GM12878 (cell line): ENCODE measurements around the gene PPIL6. TPM values are rescaled to one million over a fixed set of nuclear protein-coding genes. Genes with fewer than 3 reads are reported as not detected.

Source experiments
- DPF2 ChIP-seq: fragments of 450-650 bp; IDR thresholded peaks from 2 replicates; pipeline ENCODE4 v1.6.1; 2017; ENCODE audit warnings: mild to moderate bottlenecking
- IKZF2 ChIP-seq, 2 experiments: fragments of 450-650 bp; IDR thresholded peaks; 2 replicates each; pipeline ENCODE4 v1.6.1; 2017; ENCODE audit warnings: mild to moderate bottlenecking in 2 of 2, moderate library complexity in 2 of 2
- MLLT1 ChIP-seq: fragments of 450-650 bp; IDR thresholded peaks from 2 replicates; pipeline ENCODE4 v1.6.1; 2016; ENCODE audit warnings: mild to moderate bottlenecking
- MTA2 ChIP-seq: fragments of 450-650 bp; IDR thresholded peaks from 2 replicates; pipeline ENCODE4 v1.6.1; 2016; ENCODE audit warnings: low read depth, mild to moderate bottlenecking, moderate library complexity
- MXI1 ChIP-seq: fragments of 150-350 bp; IDR thresholded peaks from 2 replicates; pipeline ENCODE4 v1.6.1; 2011; ENCODE audit warnings: low read depth, mild to moderate bottlenecking, inconsistent platforms, low read length, improper control_type of control experiment
- NBN ChIP-seq: fragments of 450-650 bp; IDR thresholded peaks from 2 replicates; pipeline ENCODE4 v1.6.1; 2016
- NFYB ChIP-seq: IDR thresholded peaks from 2 replicates; pipeline ENCODE4 v1.6.1; 2011; ENCODE audit warnings: low read depth, mild to moderate bottlenecking, low read length, improper control_type of control experiment, moderate library complexity; ENCODE audit not compliant: insufficient read depth
- PAX5 ChIP-seq: IDR thresholded peaks from 2 replicates; pipeline ENCODE4 v1.6.1; 2011; ENCODE audit warnings: low read depth, low read length, borderline replicate concordance
- POLR2AphosphoS5 ChIP-seq: IDR thresholded peaks from 2 replicates; pipeline ENCODE4 v1.6.1; 2011; ENCODE audit warnings: mild to moderate bottlenecking, low read length, inconsistent platforms
- POU2F2 ChIP-seq: IDR thresholded peaks from 3 replicates; pipeline ENCODE4 v1.6.1; 2011; ENCODE audit warnings: low read depth, mild to moderate bottlenecking, low read length, borderline replicate concordance
- RAD21 ChIP-seq: IDR thresholded peaks from 2 replicates; pipeline ENCODE4 v1.6.1; 2011; ENCODE audit warnings: mild to moderate bottlenecking, low read depth, low read length, moderate library complexity; ENCODE audit not compliant: insufficient read depth
- SIN3A ChIP-seq: IDR thresholded peaks from 2 replicates; pipeline ENCODE4 v1.6.1; 2012; ENCODE audit warnings: low read depth, low read length, improper control_type of control experiment
- SMARCA5 ChIP-seq: fragments of 450-650 bp; IDR thresholded peaks from 2 replicates; pipeline ENCODE4 v1.6.1; 2017; ENCODE audit warnings: mild to moderate bottlenecking
- SMC3 ChIP-seq: IDR thresholded peaks from 2 replicates; pipeline ENCODE4 v1.6.1; 2011; ENCODE audit warnings: low read length, improper control_type of control experiment, borderline replicate concordance
- SP1 ChIP-seq: IDR thresholded peaks from one replicate; pipeline ENCODE4 v1.6.1; 2011; ENCODE audit warnings: low read depth, low read length
- SPI1 ChIP-seq: IDR thresholded peaks from 2 replicates; pipeline ENCODE4 v1.6.1; 2011; ENCODE audit warnings: low read depth, mild to moderate bottlenecking, low read length, moderate library complexity, borderline replicate concordance; ENCODE audit not compliant: insufficient read depth
- TAF1 ChIP-seq: IDR thresholded peaks from 2 replicates; pipeline ENCODE4 v1.6.1; 2011; ENCODE audit warnings: mild to moderate bottlenecking, low read depth, low read length, borderline replicate concordance
- TCF12 ChIP-seq: IDR thresholded peaks from 2 replicates; pipeline ENCODE4 v1.6.1; 2011; ENCODE audit warnings: low read depth, mild to moderate bottlenecking, low read length
- TCF3 ChIP-seq: IDR thresholded peaks from 2 replicates; pipeline ENCODE4 v1.6.1; 2012; ENCODE audit warnings: low read depth, mild to moderate bottlenecking, low read length, borderline replicate concordance; ENCODE audit not compliant: insufficient read depth
- ZNF687 ChIP-seq: fragments of 450-650 bp; IDR thresholded peaks from 2 replicates; pipeline ENCODE4 v1.6.1; 2017; ENCODE audit warnings: mild to moderate bottlenecking, moderate library complexity
- ZZZ3 ChIP-seq: IDR thresholded peaks from 2 replicates; pipeline ENCODE4 v1.6.1; 2011; ENCODE audit warnings: low read depth; ENCODE audit not compliant: control insufficient read depth, insufficient read length
- polyA plus RNA-seq, 11 experiments: library from polyadenylated mRNA; depleted of rRNA in 4 of 11; unstranded in 6 of 11; stranded (reverse) in 5 of 11; fragments of >200 nt; fragmentation: Nextera tagmentation in 4 of 11; fragmentation: Illumina TruSeq in 1 of 11; extraction: Ambion mirVana in 4 of 11; extraction: Trizol in 1 of 11; gene quantifications; 1 replicate in 1 of 11; 2 replicates in 10 of 11; pipeline versions ENCODE4 v1.2.1 to v1.2.3, GENCODE V29; 2011 to 2016; ENCODE audit warnings: inconsistent platforms in 2 of 11, missing spikeins in 2 of 11, low read depth in 1 of 11
- total RNA-seq, 4 experiments: library from RNA; depleted of rRNA in 3 of 4; stranded (reverse); fragments of >200 nt in 3 of 4; fragmentation: Illumina TruSeq in 1 of 4; extraction: Trizol in 1 of 4; gene quantifications; 2 replicates each; pipeline versions ENCODE4 v1.2.1 to v1.2.3, GENCODE V29; 2013 to 2021
- TF ChIP-seq, protein P1 (sequence below): IDR thresholded peaks from 2 replicates; pipeline ENCODE4 v1.6.1; 2011; ENCODE audit warnings: low read depth, mild to moderate bottlenecking, low read length, moderate library complexity, borderline replicate concordance; ENCODE audit errors: extremely low read depth

PPIL6 gene
- total and polyA plus RNA-seq, 10 of the 15 experiments (the other 5 are each of a cell fraction or from before 2014, with no cell fraction given) = 0.01 to 0.26 (median 0.12) TPM; not detected in 5

GRCh38 chr6:109454496-109455436, 14.3 kb upstream of the PPIL6 start (continued):
- TF ChIP-seq DPF2 (peak; percentile 44; the same call in 1 of the 2 replicates), SP1 (peak; percentile 74), SMARCA5 (peak; percentile 54; the same call in 1 of the 2 replicates), TAF1 (peak; percentile 70; the same call in 1 of the 2 replicates), MTA2 (peak; percentile 46; the same call in 1 of the 2 replicates), POU2F2 (peak; percentile 74; the same call in 2 of the 3 replicates), TCF12 (peak; percentile 4; the same call in 1 of the 2 replicates), ZNF687 (peak; percentile 75), SMC3 (no peak; the same call in 1 of the 2 replicates), SPI1 (peak; percentile 91), RAD21 (no peak), MLLT1 (peak; percentile 13; the same call in 1 of the 2 replicates), PAX5 (peak; percentile 59; the same call in 1 of the 2 replicates), NFYB (no peak), SIN3A (no peak), ZZZ3 (no peak), NBN (peak; percentile 38; the same call in 1 of the 2 replicates), TCF3 (peak; percentile 66; the same call in 1 of the 2 replicates), POLR2AphosphoS5 (peak; percentile 87), MXI1 (peak; percentile 54), IKZF2 (IDR thresholded peaks at IDR 0.05) (peak; percentile 40 to 74; a peak in 3 of 4 replicates)
- TF ChIP-seq, protein P1, sequence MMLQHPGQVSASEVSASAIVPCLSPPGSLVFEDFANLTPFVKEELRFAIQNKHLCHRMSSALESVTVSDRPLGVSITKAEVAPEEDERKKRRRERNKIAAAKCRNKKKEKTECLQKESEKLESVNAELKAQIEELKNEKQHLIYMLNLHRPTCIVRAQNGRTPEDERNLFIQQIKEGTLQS = no peak
